ENCODE measurements around the gene MRAP.

DNA sequence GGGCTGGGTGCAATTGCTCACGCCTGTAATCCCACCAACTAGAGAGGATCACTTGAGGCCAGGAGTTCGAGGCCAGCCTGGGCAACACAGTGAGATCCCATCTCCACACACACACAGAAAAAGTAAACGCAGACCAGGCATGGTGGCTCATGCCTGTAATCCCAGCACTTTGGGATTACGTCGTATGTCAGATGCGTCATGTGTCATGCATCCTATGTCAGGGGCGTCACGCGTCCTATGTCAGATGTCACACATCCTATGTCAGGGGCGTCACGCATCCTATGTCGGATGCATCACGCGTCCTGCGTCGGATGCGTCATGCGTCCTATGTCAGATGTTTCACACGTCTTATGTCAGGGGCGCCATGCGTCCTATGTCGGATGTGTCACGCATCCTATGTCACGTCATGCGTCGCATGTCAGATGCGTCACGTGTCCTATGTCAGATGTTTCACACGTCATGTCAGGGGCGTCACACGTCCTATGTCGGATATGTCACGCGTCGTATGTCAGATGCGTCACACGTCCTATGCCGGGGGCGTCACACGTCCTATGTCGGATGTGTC is 1.5 kb downstream of the MRAP start:
- no peak for TF ChIP-seq POLR2A (IDR thresholded peaks at IDR 0.05)
- TF ChIP-seq, protein P1, sequence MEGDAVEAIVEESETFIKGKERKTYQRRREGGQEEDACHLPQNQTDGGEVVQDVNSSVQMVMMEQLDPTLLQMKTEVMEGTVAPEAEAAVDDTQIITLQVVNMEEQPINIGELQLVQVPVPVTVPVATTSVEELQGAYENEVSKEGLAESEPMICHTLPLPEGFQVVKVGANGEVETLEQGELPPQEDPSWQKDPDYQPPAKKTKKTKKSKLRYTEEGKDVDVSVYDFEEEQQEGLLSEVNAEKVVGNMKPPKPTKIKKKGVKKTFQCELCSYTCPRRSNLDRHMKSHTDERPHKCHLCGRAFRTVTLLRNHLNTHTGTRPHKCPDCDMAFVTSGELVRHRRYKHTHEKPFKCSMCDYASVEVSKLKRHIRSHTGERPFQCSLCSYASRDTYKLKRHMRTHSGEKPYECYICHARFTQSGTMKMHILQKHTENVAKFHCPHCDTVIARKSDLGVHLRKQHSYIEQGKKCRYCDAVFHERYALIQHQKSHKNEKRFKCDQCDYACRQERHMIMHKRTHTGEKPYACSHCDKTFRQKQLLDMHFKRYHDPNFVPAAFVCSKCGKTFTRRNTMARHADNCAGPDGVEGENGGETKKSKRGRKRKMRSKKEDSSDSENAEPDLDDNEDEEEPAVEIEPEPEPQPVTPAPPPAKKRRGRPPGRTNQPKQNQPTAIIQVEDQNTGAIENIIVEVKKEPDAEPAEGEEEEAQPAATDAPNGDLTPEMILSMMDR (IDR thresholded peaks at IDR 0.05): no peak
